CD14-positive monocyte (primary cell): ENCODE data around the gene CLDN5. TPM values are rescaled to one million over a fixed set of nuclear protein-coding genes. Genes with fewer than 3 reads are reported as not detected.
A peak's percentile ranks its signal among the peaks of the same experiment; 100 is the strongest.

Source experiments
- DNase-seq, 3 donors: peaks; one replicate each; pipeline ENCODE4 v3.0.0-alpha.2; 2011 to 2022
- H2AFZ ChIP-seq: 2 replicates; pipeline ENCODE4 v1.6.0; 2012; ENCODE audit warnings: mild to moderate bottlenecking, low read depth, low read length, inconsistent platforms; ENCODE audit not compliant: insufficient read depth, poor library complexity, severe bottlenecking
- H3K27ac ChIP-seq, 2 donors: 1 replicate in 1 of 2; 2 replicates in 1 of 2; pipeline ENCODE4 v1.5.1; 2012 to 2013; ENCODE audit warnings: low read length in 2 of 2, control low read depth in 1 of 2, inconsistent platforms in 1 of 2, low read depth in 1 of 2, mild to moderate bottlenecking in 1 of 2
- H3K27me3 ChIP-seq, 2 donors: one replicate each; pipeline versions ENCODE4 v1.6.0 to v1.6.1; 2011 to 2013; ENCODE audit warnings: low read length in 2 of 2; ENCODE audit not compliant: control insufficient read depth in 2 of 2, insufficient read depth in 2 of 2
- H3K36me3 ChIP-seq, 2 donors: replicated peaks in 1 of 2; 1 replicate in 1 of 2; 2 replicates in 1 of 2; pipeline versions ENCODE4 v1.5.1 to v1.6.1; 2012 to 2013; ENCODE audit warnings: low read length in 2 of 2, control low read depth in 1 of 2, inconsistent platforms in 1 of 2, mild to moderate bottlenecking in 1 of 2; ENCODE audit not compliant: insufficient read depth in 2 of 2, control insufficient read depth in 1 of 2
- H3K4me1 ChIP-seq, 2 donors: 1 replicate in 1 of 2; 2 replicates in 1 of 2; pipeline versions ENCODE4 v1.5.1 to v1.6.1; 2012 to 2013; ENCODE audit warnings: low read length in 2 of 2, control low read depth in 1 of 2, inconsistent platforms in 1 of 2, mild to moderate bottlenecking in 1 of 2, moderate library complexity in 1 of 2; ENCODE audit not compliant: insufficient read depth in 2 of 2, control insufficient read depth in 1 of 2
- H3K4me2 ChIP-seq: replicated peaks from 2 replicates; pipeline ENCODE3; 2012; ENCODE audit warnings: low read length, moderate library complexity, mild to moderate bottlenecking; ENCODE audit not compliant: poor library complexity, severe bottlenecking; ENCODE audit errors: extremely low read depth
- H3K4me3 ChIP-seq, 3 experiments: fragments of 200-600 bp in 1 of 3; sonication (generic) in 1 of 3; replicated peaks in 1 of 3; 1 replicate in 2 of 3; 2 replicates in 1 of 3; pipeline ENCODE4 v1.5.1; 2011 to 2013; ENCODE audit warnings: low read length in 3 of 3, mild to moderate bottlenecking in 3 of 3, control low read depth in 2 of 3, low read depth in 2 of 3, inconsistent platforms in 1 of 3, moderate library complexity in 1 of 3
- H3K79me2 ChIP-seq: 2 replicates; pipeline ENCODE4 v1.6.0; 2012; ENCODE audit warnings: mild to moderate bottlenecking, control low read depth, inconsistent platforms, low read length, moderate library complexity; ENCODE audit not compliant: insufficient read depth
- H3K9ac ChIP-seq: 2 replicates; pipeline ENCODE4 v1.6.0; 2017; ENCODE audit warnings: low read length, mild to moderate bottlenecking; ENCODE audit not compliant: insufficient read depth, poor library complexity, severe bottlenecking
- H3K9me3 ChIP-seq, 2 donors: replicated peaks in 1 of 2; 1 replicate in 1 of 2; 2 replicates in 1 of 2; pipeline versions ENCODE4 v1.5.1 to v1.6.1; 2012 to 2013; ENCODE audit warnings: low read length in 2 of 2, control low read depth in 1 of 2; ENCODE audit not compliant: control insufficient read depth in 1 of 2, insufficient read depth in 1 of 2
- H4K20me1 ChIP-seq: 2 replicates; pipeline ENCODE4 v1.6.0; 2012; ENCODE audit warnings: mild to moderate bottlenecking, low read length, control low read depth, moderate library complexity; ENCODE audit not compliant: insufficient read depth
- H3K27ac Mint-ChIP-seq, 7 donors: one replicate each; pipeline ENCODE4 v1.8.0; 2020; ENCODE audit warnings: mild to moderate bottlenecking in 7 of 7, mixed read lengths in 7 of 7, moderate library complexity in 6 of 7, inconsistent platforms in 2 of 7
- H3K27me3 Mint-ChIP-seq, 3 donors: one replicate each; pipeline ENCODE4 v1.8.0; 2021 to 2022; ENCODE audit warnings: low read depth in 3 of 3, mild to moderate bottlenecking in 3 of 3, mixed read lengths in 3 of 3, moderate library complexity in 3 of 3, inconsistent platforms in 1 of 3
- H3K36me3 Mint-ChIP-seq, 2 donors: one replicate each; pipeline ENCODE4 v1.8.0; 2020; ENCODE audit warnings: mixed read lengths in 2 of 2, inconsistent platforms in 1 of 2, mild to moderate bottlenecking in 1 of 2
- H3K4me1 Mint-ChIP-seq: one replicate; pipeline ENCODE4 v1.8.0; 2020; ENCODE audit warnings: mild to moderate bottlenecking, mixed read lengths
- H3K4me3 Mint-ChIP-seq, 2 donors: one replicate each; pipeline ENCODE4 v1.8.0; 2020; ENCODE audit warnings: mild to moderate bottlenecking in 2 of 2, mixed read lengths in 2 of 2, moderate library complexity in 1 of 2
- H3K9me3 Mint-ChIP-seq, 7 donors: one replicate each; pipeline ENCODE4 v1.8.0; 2020 to 2022; ENCODE audit warnings: mixed read lengths in 7 of 7, mild to moderate bottlenecking in 6 of 7, moderate library complexity in 6 of 7, inconsistent platforms in 2 of 7
- WGBS: methylation state at CpG from one replicate; pipeline ENCODE4 v1.1.5; 2013; ENCODE audit warnings: missing lambda C conversion rate; ENCODE audit not compliant: insufficient coverage; 5-methylcytosine and 5-hydroxymethylcytosine counted together
- intact Hi-C, 2 donors: fragments of 100-400 bp; cut with micrococcal nuclease; formaldehyde crosslinking; loops; one replicate each; pipeline versions ENCODE4 v1.15.0 to v1.15.1; 2023
- polyA plus RNA-seq, 3 donors: library from polyadenylated mRNA; depleted of rRNA in 1 of 3; unstranded in 2 of 3; stranded (reverse) in 1 of 3; fragments of 300-500 nt in 2 of 3; fragments of >200 nt in 1 of 3; fragmentation: Illumina TruSeq in 2 of 3; gene quantifications; 1 replicate in 2 of 3; 2 replicates in 1 of 3; pipeline ENCODE4 v1.2.3, GENCODE V29; 2012 to 2021
- TF ChIP-seq, protein P1 (sequence below): fragments of 200-600 bp; IDR thresholded peaks from one replicate; pipeline ENCODE4 v1.8.0; 2022; ENCODE audit warnings: antibody characterized with exemption, mild to moderate bottlenecking

The CLDN5 gene
- polyA plus RNA-seq, 3 donors, result 0.05 to 0.35 (median 0.27) TPM

DNA sequence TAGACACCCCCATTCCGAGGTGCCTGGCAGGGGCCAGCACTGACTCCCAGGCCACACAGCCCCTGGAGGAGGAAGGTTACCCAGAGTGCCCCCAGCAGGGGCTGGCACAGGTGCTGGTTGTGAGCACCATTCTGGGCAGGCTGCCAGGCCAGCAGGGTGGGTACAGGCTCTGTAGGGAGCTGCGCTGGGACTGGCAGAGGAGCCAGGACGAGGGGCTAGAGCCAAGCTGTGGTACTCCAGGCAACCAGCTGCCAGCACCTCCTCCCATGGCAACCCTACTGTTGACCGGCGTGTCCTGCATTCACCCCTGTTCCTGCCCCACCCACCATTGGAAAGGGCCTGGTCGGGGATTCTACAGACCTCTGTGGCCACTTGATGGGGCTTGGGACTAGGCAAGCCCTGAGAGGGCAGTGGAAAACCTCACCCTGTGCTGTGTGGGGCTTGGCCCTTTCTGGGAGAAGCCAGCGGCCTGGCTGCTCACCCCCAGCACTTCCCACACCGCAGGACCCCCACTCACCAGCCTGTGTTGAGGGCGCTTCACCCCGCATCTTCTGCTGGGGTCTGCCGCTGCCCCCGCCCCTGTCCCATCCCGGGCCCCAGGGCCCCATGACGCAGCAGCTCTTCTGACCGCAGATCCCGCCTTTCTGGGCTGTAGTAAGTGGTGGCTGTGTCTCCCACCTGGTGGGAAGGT, 1.9 kb downstream of the CLDN5 start:
- intact Hi-C loops, result no loop called here
- H3K27ac ChIP-seq, result no peak overlapping the region
- peaks cover 0 to 17% of the 10 kb centered on the region in 2 donors for H3K4me1 ChIP-seq
- no peak overlapping the region for H3K9ac ChIP-seq
- WGBS, result 75% methylated on average over 11 of the region's 16 CpGs
- peaks cover 20 to 34% of the 10 kb centered on the region in 2 donors for H3K36me3 Mint-ChIP-seq
- no peak overlapping the region for H3K27ac Mint-ChIP-seq
- H3K27me3 ChIP-seq, result peaks cover 0 to 38% of the 10 kb centered on the region in 2 donors
- H4K20me1 ChIP-seq, result no peaks in the 10 kb centered on the region
- H2AFZ ChIP-seq, result no peak overlapping the region
- H3K79me2 ChIP-seq, result no peaks in the 10 kb centered on the region
- H3K27me3 Mint-ChIP-seq, result peaks cover 35 to 52% (median 38%) of the 10 kb centered on the region in 3 donors
- H3K4me3 Mint-ChIP-seq, result peak overlapping the region in 1 of 2 donors; percentile 80
- peaks cover 13% of the 10 kb centered on the region for H3K4me1 Mint-ChIP-seq
- H3K4me2 ChIP-seq, result no peak overlapping the region
- no peak overlapping the region for H3K4me3 ChIP-seq
- TF ChIP-seq, protein P1, sequence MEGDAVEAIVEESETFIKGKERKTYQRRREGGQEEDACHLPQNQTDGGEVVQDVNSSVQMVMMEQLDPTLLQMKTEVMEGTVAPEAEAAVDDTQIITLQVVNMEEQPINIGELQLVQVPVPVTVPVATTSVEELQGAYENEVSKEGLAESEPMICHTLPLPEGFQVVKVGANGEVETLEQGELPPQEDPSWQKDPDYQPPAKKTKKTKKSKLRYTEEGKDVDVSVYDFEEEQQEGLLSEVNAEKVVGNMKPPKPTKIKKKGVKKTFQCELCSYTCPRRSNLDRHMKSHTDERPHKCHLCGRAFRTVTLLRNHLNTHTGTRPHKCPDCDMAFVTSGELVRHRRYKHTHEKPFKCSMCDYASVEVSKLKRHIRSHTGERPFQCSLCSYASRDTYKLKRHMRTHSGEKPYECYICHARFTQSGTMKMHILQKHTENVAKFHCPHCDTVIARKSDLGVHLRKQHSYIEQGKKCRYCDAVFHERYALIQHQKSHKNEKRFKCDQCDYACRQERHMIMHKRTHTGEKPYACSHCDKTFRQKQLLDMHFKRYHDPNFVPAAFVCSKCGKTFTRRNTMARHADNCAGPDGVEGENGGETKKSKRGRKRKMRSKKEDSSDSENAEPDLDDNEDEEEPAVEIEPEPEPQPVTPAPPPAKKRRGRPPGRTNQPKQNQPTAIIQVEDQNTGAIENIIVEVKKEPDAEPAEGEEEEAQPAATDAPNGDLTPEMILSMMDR, result no peak
- peaks cover 0 to 5% (median 1%) of the 10 kb centered on the region in 7 donors for H3K9me3 Mint-ChIP-seq
- DNase-seq, result no peak
- H3K36me3 ChIP-seq, result no peaks in the 10 kb centered on the region
- H3K9me3 ChIP-seq, result no peaks in the 10 kb centered on the region

- Histone ChIP-seq H3K36me3 (peaks cover 0 to 4% of the 10 kb centered on the region in 2 donors), H3K9me3 (no peaks in the 10 kb centered on the region), H3K79me2 (no peaks in the 10 kb centered on the region), H3K4me3 (no peak overlapping the region), H3K27ac (no peak overlapping the region), H4K20me1 (no peaks in the 10 kb centered on the region), H3K4me2 (no peak overlapping the region), H3K9ac (no peak overlapping the region), H3K27me3 (peaks cover 0 to 37% of the 10 kb centered on the region in 2 donors), H2AFZ (no peak overlapping the region), H3K4me1 (peaks cover 0 to 17% of the 10 kb centered on the region in 2 donors)
- intact Hi-C loops, result no loop called here
- 94% methylated on average over 8 of the region's 10 CpGs for WGBS
- Mint-ChIP-seq H3K36me3 (peaks cover 27 to 49% of the 10 kb centered on the region in 2 donors), H3K4me1 (peaks cover 13% of the 10 kb centered on the region), H3K27me3 (peaks cover 32 to 41% (median 33%) of the 10 kb centered on the region in 3 donors), H3K27ac (no peak overlapping the region), H3K4me3 (no peak overlapping the region), H3K9me3 (peaks cover 0 to 5% (median 1%) of the 10 kb centered on the region in 7 donors)
- TF ChIP-seq, protein P1, result no peak
- no peak for DNase-seq
These were observed 3.5 kb downstream of the CLDN5 start for GRCh38 chr22:19520566-19521305.
